NCI-H446 (cell line): Measurements from ENCODE around the gene ABCG4.
"Not testable (repeated sequence)": the region's sequence is repeated elsewhere in the genome, so short reads cannot be mapped to it uniquely, and the experiment has no call there.

ENCODE experiments used
- DNase-seq, 2 experiments: peaks; one replicate each; lab custom pipeline; 2025; lab: John Stamatoyannopoulos, UW

ABCG4 gene

DNA sequence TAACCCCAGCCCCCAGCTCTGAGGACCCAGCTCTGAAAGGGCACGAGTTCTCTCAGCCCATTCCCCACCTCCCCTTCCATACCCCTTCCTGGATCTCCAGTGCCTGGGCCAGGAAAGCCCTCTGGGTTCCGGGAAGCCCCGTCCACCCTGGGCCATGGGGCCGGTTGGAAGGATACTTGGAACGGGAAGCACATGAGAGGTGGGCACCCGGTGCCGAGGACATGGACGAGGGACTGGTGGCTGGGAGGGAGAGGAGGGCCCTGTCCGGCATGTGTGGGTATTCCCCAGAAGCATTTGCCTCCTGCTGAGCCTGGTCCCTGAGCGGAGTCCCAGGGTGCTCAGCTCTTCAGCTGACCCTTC lies 32.6 kb upstream of the ABCG4 start:
- no peak for DNase-seq

DNA sequence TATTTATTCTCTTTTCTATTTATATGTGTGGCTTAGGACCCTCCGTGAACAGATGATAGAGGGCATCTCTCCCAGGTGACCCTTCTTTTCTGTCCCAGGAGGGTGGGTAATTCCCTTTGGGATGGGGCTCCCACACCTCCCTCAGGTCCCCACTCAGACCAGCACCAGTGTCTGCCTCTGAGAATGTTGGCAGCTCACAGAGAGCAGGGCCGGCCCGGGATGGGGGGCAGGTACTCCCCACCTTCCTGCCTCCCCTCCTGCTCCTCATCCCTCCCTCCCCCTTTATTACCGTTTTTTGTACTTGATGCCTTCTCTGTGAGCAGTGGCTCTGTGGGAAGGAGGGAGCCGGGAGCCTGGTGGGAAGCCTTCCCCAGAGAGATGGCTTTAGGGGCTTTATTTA lies 32.3 kb upstream of the ABCG4 start:
- no peak for DNase-seq

DNA sequence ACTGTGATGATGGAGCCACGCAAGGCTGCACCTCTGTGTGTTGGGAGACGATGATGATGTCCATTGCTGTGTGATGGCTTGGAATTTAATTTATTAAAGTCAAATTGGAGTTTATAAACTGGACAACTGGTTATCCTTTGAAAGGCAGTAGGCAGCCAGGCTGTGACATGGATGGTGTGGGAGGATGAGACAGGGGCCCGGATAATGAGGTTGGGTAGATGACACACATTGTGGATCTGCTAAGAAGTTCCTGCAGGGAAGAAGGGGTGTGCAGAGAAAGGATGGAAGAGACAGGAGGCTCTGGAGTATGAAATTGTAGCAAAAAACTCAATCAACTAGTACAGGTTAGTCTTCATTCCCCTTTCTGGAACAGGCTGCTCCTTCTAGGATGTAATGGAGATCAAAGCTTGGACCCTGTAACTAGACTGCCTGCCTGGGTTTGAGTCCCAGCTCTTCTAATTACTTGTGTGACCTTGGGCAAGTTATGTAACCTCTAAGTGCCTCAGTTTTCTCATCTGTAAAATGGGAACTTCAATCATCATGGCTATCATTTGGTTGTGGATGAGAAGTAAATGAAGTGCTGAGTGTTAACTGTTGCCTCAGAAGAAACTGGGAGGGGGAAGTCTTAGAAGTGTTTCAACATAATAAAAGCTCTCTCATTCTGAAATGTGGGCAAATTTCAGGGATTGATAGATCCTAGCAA lies 31.7 kb upstream of the ABCG4 start:
- no peak for DNase-seq

DNA sequence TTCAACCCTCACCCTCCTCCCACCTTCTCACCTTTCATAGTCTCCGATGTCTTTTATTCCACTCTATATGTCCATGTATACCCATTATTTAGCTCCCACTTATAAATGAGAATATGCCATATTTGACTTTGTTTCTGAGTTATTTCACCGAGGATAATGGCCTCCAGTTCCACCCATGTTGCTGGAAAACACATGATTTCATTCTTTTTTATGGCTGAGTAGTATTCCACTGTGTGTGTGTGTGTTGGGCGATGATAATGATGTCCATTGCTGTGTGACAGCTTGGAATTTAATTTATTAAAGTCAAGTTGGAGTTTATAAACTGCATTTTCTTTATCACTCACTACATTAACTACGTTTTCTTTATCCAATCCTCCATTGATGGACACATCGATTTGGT lies 30.6 kb upstream of the ABCG4 start:
- no peak for DNase-seq

DNA sequence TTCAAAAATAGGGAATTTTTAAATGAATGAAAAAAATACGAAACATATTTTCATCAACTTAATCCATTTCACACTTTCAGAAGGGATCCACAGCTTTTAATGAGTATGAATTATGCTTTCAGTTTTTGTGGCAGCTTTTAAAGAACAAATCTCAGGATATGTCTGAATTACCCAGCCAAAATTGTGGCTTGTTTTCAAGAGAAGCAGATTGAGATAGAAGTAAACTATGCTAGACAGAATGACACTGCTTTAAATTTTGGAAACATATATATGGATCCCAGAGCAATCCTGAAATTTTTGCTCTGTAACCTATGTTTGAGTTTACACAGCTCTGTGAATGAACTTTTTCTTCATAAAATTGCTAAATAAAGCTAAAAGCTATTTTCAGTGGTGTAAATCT lies 29.9 kb upstream of the ABCG4 start:
- DNase-seq: no peak

DNA sequence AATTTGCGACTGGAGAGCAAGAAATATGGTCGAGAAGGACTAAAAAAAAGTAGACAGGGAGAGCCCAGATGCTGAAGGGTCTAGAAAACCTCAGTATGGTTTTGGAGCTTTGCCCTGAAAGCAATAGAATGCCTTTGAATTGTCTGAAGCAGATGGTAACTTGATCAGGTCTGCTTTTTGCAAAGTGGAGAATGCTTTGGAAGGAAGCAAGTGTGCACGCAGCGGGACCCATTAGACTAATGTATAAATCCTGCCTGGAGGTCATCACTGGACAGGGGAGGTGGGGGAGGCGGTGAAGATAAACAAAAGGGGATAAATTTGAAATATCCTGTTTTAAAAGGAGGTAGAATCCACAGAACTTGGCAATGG lies 28.2 kb upstream of the ABCG4 start:
- peak; percentile 51 to 52 for DNase-seq

DNA sequence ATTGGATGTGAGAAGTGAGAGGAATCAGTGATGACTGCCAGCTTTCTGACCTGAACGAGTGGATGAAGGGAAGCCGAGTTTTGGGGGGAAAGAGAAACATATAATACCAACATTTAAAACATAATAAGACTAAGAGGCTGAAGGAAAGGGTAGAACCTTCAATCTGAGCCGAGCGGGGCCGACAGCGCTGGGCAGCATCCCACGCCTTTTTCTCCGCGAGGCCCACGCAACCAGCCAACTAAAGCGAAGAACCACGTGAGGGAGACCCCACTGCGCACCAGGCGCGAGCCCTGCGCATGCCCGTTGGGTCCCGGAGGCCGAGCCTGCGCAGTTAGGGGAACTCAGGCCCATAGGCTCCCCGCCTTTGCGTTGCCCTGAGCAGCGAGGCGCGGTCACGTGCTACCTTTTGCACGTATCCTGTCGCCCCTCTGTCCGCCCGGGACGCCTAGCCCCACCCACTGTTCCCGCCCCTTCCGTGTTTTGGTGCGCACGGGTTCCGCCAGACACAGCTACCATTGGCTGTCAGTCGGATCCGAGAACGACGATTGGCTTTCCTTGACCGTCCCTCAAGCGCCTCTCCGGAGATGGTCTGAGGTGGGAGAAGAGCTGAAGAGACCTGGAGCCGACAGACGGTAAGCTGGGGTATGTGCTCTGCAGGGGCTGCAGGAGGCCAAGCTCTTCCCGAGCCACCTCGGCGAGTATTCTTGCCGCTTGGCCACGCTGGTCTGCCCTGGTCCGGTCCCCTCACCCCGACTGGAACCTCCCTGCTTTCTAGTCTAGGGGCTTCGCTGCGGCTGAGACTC lies 27.6 kb upstream of the ABCG4 start, which contains the start of gene HINFP:
Gene HINFP, plus strand, starts transcription at position 573 of the 803 bp plus-strand sequence. CDS start 5,365 bp downstream, outside the sequence.
- peak; percentile 98 to 99 for DNase-seq

DNA sequence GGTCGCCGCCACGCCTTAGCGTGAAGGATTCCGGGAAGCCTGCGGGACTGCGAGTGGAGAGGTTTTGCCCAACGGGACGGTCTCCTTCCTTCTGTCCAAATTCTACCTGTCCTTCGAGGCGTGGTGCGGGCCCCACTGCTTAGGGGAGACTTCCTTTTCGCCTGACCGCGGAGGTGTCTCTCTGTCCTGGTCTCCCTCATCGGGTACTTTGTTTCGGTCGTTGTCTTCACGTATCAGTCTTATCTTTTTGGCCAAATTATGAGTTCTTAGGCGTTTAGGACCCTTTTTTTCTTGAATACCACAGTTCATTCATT lies 27.1 kb upstream of the ABCG4 start:
- no peak for DNase-seq

DNA sequence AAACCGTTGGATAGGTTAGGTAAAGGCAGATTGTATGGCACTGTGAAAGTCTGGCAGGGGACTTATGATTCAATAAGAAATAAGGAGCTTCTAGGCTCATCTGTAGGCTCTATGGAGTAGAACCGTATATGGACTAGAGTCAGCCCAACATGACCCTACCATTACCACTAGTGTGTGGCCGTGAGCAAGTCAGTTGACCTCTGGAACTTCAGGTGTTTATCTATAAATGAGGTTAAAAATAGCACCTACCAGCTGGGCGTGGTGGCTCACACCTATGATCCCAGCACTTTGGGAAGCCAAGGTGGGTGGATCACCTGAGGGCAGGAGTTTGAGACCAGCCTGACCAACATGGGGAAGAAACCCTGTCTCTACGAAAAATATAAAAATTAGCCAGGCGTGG lies 23.0 kb upstream of the ABCG4 start:
- no peak for DNase-seq

DNA sequence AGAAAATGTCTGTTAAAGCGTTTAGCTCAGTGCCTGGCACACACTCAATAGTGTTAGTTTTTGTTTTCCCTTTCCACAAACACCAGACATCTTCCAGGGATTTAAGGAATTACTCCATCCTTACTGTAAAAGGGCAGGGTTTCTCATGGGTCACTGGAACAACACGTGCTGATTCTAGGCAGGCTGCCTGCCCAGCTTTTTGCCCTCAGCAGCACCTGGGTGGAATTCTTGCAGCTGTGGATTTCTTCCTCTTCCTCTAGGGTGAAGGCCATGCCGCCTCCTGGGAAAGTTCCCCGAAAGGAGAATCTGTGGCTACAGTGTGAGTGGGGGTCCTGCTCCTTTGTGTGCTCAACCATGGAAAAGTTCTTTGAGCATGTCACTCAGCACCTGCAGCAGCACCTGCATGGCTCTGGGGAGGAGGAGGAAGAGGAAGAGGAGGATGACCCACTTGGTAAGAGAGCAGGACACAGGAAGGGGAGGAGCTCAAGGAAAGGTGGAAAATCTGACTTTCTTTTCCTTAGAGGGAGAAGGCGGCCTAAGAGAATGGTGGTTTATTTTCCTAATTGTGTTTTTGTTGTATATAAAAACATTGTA lies 22.1 kb upstream of the ABCG4 start:
- DNase-seq: no peak

DNA sequence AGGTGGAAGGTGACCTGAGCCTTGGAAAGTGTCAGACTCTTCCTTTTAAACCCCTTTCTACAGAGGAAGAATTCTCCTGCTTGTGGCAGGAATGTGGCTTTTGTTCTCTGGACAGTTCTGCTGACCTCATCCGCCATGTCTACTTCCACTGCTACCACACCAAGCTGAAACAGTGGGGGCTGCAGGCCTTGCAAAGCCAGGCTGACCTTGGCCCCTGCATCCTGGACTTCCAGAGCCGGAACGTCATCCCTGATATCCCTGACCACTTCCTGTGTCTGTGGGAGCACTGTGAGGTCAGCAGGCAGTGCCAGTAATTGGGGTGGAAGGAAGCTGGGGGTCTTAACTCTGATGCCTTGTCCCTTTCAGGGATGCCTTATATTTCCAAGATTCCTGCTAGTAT lies 18.2 kb upstream of the ABCG4 start:
- no peak for DNase-seq

DNA sequence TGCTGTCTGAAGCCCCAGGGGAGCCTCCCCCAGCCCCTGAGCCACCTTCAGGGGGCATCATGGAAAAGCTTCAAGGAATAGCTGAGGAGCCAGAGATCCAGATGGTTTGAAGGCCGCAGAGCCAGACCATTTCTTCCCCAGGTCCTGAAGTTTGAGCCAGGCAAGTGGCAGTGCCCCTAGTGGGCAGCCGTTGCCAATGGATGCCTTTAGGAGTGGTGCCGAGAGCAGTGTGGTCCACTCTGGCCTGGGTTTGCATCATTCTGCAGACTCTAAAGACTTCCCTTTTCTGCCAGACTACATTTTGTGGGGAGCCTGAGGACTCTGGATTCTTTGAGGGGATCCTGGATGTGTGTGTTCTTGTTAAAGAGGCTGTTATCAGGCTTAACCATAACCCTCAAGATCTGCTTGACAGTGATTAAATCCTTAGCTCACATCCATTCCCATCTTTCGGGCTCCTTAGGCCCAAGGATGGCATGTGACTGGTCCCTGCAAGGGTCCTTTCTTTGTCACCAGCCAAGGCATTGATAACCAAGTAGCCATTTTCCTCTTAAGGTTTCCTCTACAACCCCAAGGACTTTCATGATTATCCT lies 14.4 kb upstream of the ABCG4 start:
- peak in 1 of 2 experiments; percentile 24 for DNase-seq

DNA sequence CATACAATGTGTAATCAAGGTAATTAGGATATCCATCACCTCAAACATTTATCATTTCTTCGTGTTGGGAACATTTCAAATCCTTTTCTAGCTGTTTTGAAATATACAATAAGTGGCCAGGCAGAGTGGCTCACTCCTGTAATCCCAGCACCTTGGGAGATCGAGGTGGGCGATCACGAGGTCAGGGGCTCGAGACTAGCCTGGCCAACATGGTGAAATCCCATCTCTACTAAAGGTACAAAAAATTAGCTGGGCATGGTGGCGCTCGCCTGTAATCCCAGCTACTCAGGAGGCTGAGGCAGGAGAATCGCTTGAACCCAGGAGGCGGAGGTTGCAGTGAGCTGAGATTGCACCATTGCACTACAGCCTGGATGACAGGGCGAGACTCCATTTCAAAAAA lies 9.6 kb upstream of the ABCG4 start:
- not testable (repeated sequence) for DNase-seq

DNA sequence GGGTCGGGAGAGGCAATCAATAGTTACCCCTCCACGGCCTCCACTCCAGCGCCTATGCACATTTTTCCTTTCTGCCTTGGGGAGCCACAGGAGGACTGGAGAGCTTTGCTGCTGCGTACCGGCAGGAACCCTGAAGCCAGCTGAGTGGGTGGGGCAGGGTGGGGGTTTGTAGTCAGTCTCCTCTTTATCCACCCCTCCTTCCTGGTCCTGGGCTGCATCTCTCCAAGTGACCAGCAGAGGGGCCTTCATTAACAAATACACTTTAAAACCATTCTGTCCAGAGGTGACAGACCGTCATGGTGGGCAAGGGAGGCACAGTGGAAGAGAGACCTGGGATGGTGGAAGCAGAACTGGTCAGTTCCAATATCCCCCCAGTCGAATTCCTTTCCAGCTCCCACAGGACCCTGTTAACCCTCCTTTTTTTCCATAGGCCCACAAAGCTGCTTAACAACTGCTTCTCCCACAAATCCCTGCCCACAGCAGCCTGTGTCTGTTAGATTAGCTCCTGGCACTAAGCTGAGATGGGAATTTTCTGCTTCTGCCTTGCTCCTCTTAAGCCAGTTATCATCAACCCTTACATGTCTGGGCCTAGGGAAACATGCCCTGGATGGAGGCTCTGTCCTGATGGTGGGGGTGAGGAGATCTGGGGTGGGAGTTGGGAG lies 3.9 kb upstream of the ABCG4 start:
- peak; percentile 13 to 46 for DNase-seq

DNA sequence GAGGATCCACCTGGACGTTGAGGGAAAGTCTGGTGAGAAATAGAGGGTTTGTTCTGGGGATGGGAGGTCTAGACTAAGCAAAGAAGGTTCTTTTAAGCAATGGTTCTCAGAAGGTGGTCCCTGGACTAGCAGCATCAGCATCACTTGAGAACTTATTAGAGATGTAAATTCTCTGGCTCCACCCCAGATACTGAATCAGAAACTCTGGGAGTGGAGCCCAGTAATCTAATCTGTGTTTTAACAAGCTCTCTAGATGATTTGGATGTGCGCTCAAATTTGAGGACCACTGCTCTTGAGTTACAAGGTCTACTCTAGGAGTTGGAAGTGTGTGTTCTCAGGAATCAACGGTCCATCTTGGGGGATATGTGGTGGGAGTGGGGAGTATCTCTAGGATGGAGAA lies 3.3 kb upstream of the ABCG4 start:
- DNase-seq: no peak

DNA sequence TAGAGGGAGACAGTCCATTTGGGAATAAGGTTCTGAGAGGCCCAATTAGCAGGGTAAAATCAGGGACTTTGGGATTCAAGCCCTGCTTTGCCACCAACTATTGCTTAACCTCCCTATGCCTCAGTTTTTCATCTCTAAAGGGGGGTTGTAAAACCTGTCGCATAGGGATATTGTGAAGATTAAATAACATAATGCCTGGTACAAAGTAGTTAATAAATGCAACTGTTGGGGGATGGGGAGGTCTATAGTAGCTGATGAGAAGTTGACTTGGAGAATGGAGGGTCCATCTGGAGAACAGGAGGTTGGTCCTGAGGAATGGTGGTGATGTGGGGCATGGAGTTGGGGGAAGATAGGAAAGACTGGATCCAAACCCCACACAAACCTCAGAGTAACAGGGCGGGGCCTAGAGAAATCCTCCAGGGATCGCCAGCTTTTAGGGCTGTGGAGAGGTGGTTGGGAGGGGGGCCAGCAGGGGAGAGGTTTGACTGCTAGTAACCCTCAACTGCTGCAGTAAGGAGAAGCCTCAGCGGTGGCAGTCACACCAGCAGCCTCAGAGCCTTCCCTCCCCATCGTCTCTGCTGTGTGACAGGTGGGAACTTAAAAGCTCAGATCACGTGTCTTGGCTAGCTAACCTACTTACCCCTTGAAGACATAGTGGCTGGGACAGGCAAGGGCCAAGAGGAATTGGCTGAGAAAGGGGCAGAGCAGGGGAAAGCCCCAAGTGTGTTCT lies 1.1 kb upstream of the ABCG4 start:
- no peak for DNase-seq

DNA sequence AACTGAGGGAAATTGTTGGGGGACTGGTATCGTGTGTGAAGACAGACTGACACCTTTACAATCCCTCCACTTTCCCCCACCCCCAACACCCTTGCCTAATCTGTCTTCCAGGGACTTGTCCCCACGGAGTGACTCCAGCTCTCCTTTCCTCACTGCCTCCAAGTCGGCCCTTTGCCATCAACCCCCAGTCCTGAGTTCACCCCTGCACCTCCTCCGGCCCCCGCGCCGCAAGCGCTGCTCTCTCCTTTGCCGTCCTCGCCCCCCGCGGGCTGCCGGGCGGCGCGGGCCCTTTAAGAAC lies 183 bp upstream of the ABCG4 start:
- no peak for DNase-seq

DNA sequence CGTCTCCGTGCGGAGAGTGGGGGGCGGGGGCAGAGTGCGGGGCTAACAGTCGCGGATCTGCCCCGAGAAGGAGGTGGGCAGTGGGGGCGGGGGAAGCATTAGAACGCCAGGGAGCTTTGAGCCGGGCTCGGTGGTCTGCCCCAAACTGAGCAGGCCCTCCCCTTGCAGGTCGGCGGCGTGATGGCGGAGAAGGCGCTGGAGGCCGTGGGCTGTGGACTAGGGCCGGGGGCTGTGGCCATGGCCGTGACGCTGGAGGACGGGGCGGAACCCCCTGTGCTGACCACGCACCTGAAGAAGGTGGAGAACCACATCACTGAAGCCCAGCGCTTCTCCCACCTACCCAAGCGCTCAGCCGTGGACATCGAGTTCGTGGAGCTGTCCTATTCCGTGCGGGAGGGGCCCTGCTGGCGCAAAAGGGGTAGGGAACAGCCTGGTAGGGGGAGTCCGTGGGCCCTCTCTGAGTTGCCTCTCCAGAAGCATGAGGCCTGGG lies 979 bp downstream of the ABCG4 start:
- DNase-seq: no peak

DNA sequence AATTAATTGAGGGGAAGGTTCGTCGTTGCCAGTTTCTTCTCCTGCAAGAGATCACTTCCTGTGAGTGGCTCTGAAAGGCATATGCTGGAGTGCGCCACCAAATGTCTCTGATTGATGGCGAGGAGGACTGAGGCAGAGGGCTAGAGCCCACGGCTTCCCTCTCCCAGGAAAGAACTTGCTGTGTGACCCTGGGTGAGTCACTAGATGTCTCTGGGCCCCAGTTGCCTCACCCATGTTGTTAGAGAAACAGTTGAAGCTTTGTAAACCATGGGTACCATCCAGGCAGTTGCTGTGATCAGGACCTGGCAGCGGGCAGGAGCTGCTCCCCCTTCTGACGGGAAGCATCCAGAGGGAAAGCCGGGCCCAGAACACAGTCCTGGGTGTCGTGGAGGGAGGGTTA lies 3.2 kb downstream of the ABCG4 start:
- no peak for DNase-seq

DNA sequence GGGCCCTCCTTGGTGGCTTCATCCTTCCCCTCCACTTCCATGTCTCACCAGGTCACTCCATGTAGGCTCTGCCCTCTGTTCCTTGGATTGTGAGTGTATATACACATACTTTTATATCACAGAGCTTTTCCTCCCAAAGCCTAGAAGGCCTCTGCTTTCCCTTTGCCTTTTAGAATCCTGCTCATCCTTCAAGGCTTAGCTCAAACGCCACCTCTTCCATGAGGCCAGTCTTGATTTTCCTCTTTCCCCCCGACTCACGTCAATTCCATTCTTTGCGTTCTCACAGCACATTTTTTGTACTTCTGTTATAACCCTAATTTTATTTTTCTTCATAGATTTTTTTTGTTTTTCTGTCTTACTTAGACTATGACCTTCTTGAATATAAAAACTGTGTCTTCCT lies 3.8 kb downstream of the ABCG4 start:
- DNase-seq: no peak

DNA sequence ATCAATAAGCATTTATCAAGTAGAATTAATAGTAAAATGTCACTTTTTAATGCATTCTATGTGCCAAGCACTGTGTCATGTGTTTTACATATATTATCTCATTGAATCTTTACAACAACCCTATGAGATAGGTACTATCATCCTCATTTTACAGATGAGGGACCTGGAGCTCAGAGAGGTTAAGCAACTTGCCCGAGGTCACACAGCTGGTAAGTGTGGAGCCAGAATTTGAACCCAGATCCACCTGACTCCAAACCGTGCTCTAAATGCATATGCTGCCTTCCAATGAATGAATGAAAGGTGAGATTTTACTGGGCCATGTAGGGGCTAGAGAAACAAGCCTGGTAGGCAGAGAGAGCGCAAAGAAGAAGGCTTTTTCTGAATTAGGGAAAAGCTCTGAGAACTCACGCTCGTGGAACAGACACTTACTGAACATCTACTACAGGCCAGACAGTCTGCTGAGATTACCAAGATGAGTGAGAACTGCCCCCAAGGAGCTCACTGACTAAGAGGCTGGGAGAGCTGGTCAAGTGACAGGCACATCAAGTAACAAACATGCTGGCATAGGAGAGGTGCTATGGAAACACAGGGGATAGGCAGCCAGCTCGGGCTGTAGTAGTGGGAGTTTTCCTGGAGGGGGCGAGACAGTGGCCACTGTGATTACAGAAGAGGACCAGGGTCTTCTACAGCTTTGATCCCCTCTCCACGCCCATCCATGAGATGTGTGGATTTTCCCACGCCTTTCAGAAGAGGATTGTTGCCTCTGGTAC lies 4.4 kb downstream of the ABCG4 start:
- no peak for DNase-seq
